ENCODE results near the gene CMTM2. TPM values are rescaled to one million over a fixed set of nuclear protein-coding genes. Genes with fewer than 3 reads are reported as not detected.
"Not testable (repeated sequence)": the region's sequence is repeated elsewhere in the genome, so short reads cannot be mapped to it uniquely, and the experiment has no call there.

Gene CMTM2
- total and polyA plus RNA-seq, 2 donors (not counting 1 experiment from before 2014, with no cell fraction given) = not detected

- H3K4me1 Mint-ChIP-seq = peaks cover 24% of the 10 kb centered on the region
- no peak overlapping the region for H3K4me2 ChIP-seq (replicated peaks; ENCODE audit: low read depth, low read length, poor library complexity, severe bottlenecking)
- H3K27ac Mint-ChIP-seq = no peak overlapping the region
- peaks cover 0 to 11% (median 6%) of the 10 kb centered on the region in 3 donors for H3K9me3 ChIP-seq (ENCODE audit: control extremely low read depth in 1 of 3, control insufficient read depth in 2 of 3, insufficient read depth in 1 of 3, low read length in 2 of 3)
- H3K36me3 ChIP-seq (replicated peaks in 1 of 2; ENCODE audit: control extremely low read depth in 1 of 2, control insufficient read depth in 1 of 2, extremely low read depth in 1 of 2, insufficient read depth in 2 of 2, low read length in 1 of 2) = no peaks in the 10 kb centered on the region
- DNase-seq = no peak
- peaks cover 0 to 12% (median 2%) of the 10 kb centered on the region in 4 experiments for H3K27me3 ChIP-seq (replicated peaks in 1 of 4; ENCODE audit: control extremely low read depth in 1 of 4, control insufficient read depth in 3 of 4, insufficient read depth in 4 of 4, low read length in 3 of 4)
- no peaks in the 10 kb centered on the region for H3K79me2 ChIP-seq (ENCODE audit: control insufficient read depth, insufficient read depth, low read length)
- CTCF ChIA-PET = interaction anchor here (1.6 to 2.7 kb wide), 2 partner anchors 16 to 188 kb away, joined by 5 read pairs; no protein-coding TSS in a partner anchor
- ATAC-seq (ENCODE audit: low read depth) = no peak
- no peak overlapping the region for H3K9ac ChIP-seq (ENCODE audit: low read length)
- no peaks in the 10 kb centered on the region for H4K20me1 ChIP-seq (ENCODE audit: control insufficient read depth, insufficient read depth, low read length, poor library complexity, severe bottlenecking)
- peaks cover 8% of the 10 kb centered on the region for H3K27me3 Mint-ChIP-seq
- no peak overlapping the region for H3K4me3 ChIP-seq (ENCODE audit: control extremely low read depth in 1 of 5, extremely low read depth in 1 of 5, insufficient read depth in 1 of 5, low read depth in 2 of 5, low read length in 4 of 5)
- POLR2A ChIA-PET = no interaction called here
- no peak overlapping the region for H2AFZ ChIP-seq (ENCODE audit: insufficient read depth, low read depth, low read length, poor library complexity, severe bottlenecking)
- no peaks in the 10 kb centered on the region for H3K9me3 Mint-ChIP-seq (ENCODE audit: insufficient read depth)
- TF ChIP-seq CTCF (IDR thresholded peaks at IDR 0.05) (no peak), EZH2 (IDR thresholded peaks at IDR 0.05; ENCODE audit: borderline replicate concordance, insufficient read depth, low read depth, low read length, poor library complexity, severe bottlenecking) (no peak)
- H3K4me1 ChIP-seq (ENCODE audit: control insufficient read depth in 2 of 2, insufficient read depth in 2 of 2, low read length in 2 of 2) = peaks cover 19 to 27% of the 10 kb centered on the region in 2 donors
- 100% methylated on average over 1 of the region's 3 CpGs for WGBS (ENCODE audit: insufficient coverage)
- H3K4me3 Mint-ChIP-seq = no peak overlapping the region
- H3K27ac ChIP-seq (ENCODE audit: low read length in 2 of 2) = no peak overlapping the region
- intact Hi-C loops (cut with micrococcal nuclease) = no loop called here
These were observed 13.6 kb downstream of the CMTM2 start for GRCh38 chr16:66592814-66593213.

GRCh38 chr16:66594739-66595138, 15.5 kb downstream of the CMTM2 start:
- Mint-ChIP-seq H3K4me1 (peaks cover 17% of the 10 kb centered on the region), H3K4me3 (no peak overlapping the region), H3K27me3 (peaks cover 18% of the 10 kb centered on the region), H3K9me3 (ENCODE audit: insufficient read depth) (no peaks in the 10 kb centered on the region), H3K27ac (no peak overlapping the region)
- intact Hi-C loops (cut with micrococcal nuclease) = no loop called here
- Histone ChIP-seq H3K4me2 (replicated peaks; ENCODE audit: low read depth, low read length, poor library complexity, severe bottlenecking) (peak overlapping the region; percentile 18), H3K4me3 (ENCODE audit: control extremely low read depth in 1 of 5, extremely low read depth in 1 of 5, insufficient read depth in 1 of 5, low read depth in 2 of 5, low read length in 4 of 5) (no peak overlapping the region), H3K9me3 (ENCODE audit: control extremely low read depth in 1 of 3, control insufficient read depth in 2 of 3, insufficient read depth in 1 of 3, low read length in 2 of 3) (peaks cover 0 to 11% (median 6%) of the 10 kb centered on the region in 3 donors), H3K4me1 (ENCODE audit: control insufficient read depth in 2 of 2, insufficient read depth in 2 of 2, low read length in 2 of 2) (peaks cover 17 to 19% of the 10 kb centered on the region in 2 donors), H3K9ac (ENCODE audit: low read length) (no peak overlapping the region), H3K79me2 (ENCODE audit: control insufficient read depth, insufficient read depth, low read length) (no peaks in the 10 kb centered on the region), H3K27me3 (replicated peaks in 1 of 4; ENCODE audit: control extremely low read depth in 1 of 4, control insufficient read depth in 3 of 4, insufficient read depth in 4 of 4, low read length in 3 of 4) (peaks cover 0 to 16% (median 2%) of the 10 kb centered on the region in 4 experiments), H4K20me1 (ENCODE audit: control insufficient read depth, insufficient read depth, low read length, poor library complexity, severe bottlenecking) (no peaks in the 10 kb centered on the region), H3K36me3 (replicated peaks in 1 of 2; ENCODE audit: control extremely low read depth in 1 of 2, control insufficient read depth in 1 of 2, extremely low read depth in 1 of 2, insufficient read depth in 2 of 2, low read length in 1 of 2) (no peaks in the 10 kb centered on the region), H3K27ac (ENCODE audit: low read length in 2 of 2) (no peak overlapping the region), H2AFZ (ENCODE audit: insufficient read depth, low read depth, low read length, poor library complexity, severe bottlenecking) (no peak overlapping the region)
- peak; percentile 35 for DNase-seq
- ATAC-seq (ENCODE audit: low read depth) = no peak
- WGBS (ENCODE audit: insufficient coverage) = 39% methylated on average over 2 of the region's 7 CpGs
- CTCF ChIA-PET = interaction anchor here (0.9 to 1.0 kb wide), 2 partner anchors 13 to 112 kb away, joined by 3 read pairs; no protein-coding TSS in a partner anchor
- POLR2A ChIA-PET = interaction anchor here (0.7 to 0.8 kb wide), 2 partner anchors 11 to 23 kb away, joined by 3 read pairs; no protein-coding TSS in a partner anchor
- TF ChIP-seq CTCF (IDR thresholded peaks at IDR 0.05) = no peak
- TF ChIP-seq EZH2 (IDR thresholded peaks at IDR 0.05; ENCODE audit: borderline replicate concordance, insufficient read depth, low read depth, low read length, poor library complexity, severe bottlenecking) = no peak

- not testable (repeated sequence) for H3K27ac Mint-ChIP-seq; H4K20me1 ChIP-seq (ENCODE audit: control insufficient read depth, insufficient read depth, low read length, poor library complexity, severe bottlenecking)
These were observed 17.3 kb downstream of the CMTM2 start for GRCh38 chr16:66596559-66596958.

More at GRCh38 chr16:66596559-66596958, 17.3 kb downstream of the CMTM2 start:
- Histone ChIP-seq H3K9me3 (ENCODE audit: control extremely low read depth in 1 of 3, control insufficient read depth in 2 of 3, insufficient read depth in 1 of 3, low read length in 2 of 3) (peaks cover 2 to 21% (median 17%) of the 10 kb centered on the region in 3 donors), H3K27me3 (replicated peaks in 1 of 4; ENCODE audit: control extremely low read depth in 1 of 4, control insufficient read depth in 3 of 4, insufficient read depth in 4 of 4, low read length in 3 of 4) (peaks cover 0 to 17% (median 8%) of the 10 kb centered on the region in 4 experiments)
- H3K4me3 ChIP-seq (ENCODE audit: control extremely low read depth in 1 of 5, extremely low read depth in 1 of 5, insufficient read depth in 1 of 5, low read depth in 2 of 5, low read length in 4 of 5); H2AFZ ChIP-seq (ENCODE audit: insufficient read depth, low read depth, low read length, poor library complexity, severe bottlenecking); H3K4me2 ChIP-seq (replicated peaks; ENCODE audit: low read depth, low read length, poor library complexity, severe bottlenecking); H3K27ac ChIP-seq (ENCODE audit: low read length in 2 of 2); DNase-seq; POLR2A ChIA-PET; H3K9ac ChIP-seq (ENCODE audit: low read length); H3K79me2 ChIP-seq (ENCODE audit: control insufficient read depth, insufficient read depth, low read length); intact Hi-C loops (cut with micrococcal nuclease); H3K9me3 Mint-ChIP-seq (ENCODE audit: insufficient read depth); ATAC-seq (ENCODE audit: low read depth); H3K36me3 ChIP-seq (replicated peaks in 1 of 2; ENCODE audit: control extremely low read depth in 1 of 2, control insufficient read depth in 1 of 2, extremely low read depth in 1 of 2, insufficient read depth in 2 of 2, low read length in 1 of 2); H3K4me1 Mint-ChIP-seq; H3K4me1 ChIP-seq (ENCODE audit: control insufficient read depth in 2 of 2, insufficient read depth in 2 of 2, low read length in 2 of 2); H3K4me3 Mint-ChIP-seq: not testable (repeated sequence)
- no CpG with 5 or more reads among the region's 4 CpGs for WGBS (ENCODE audit: insufficient coverage)
- peaks cover 25% of the 10 kb centered on the region for H3K27me3 Mint-ChIP-seq
- CTCF ChIA-PET = interaction anchor here (1.2 kb wide), 2 partner anchors 12 to 114 kb away, joined by 3 to 8 read pairs; no protein-coding TSS in a partner anchor

All from B cell (primary cell).